Subcutaneous abdominal adipose tissue (tissue), 5 donors: ENCODE measurements around the gene BCAS3.
"Not testable (repeated sequence)": the region's sequence is repeated elsewhere in the genome, so short reads cannot be mapped to it uniquely, and the experiment has no call there.

Experiments used
- H3K27ac ChIP-seq: one replicate; pipeline ENCODE4 v1.7.0; 2013; ENCODE audit warnings: low read depth, mild to moderate bottlenecking, inconsistent platforms, low read length, moderate library complexity
- H3K27me3 ChIP-seq, 5 donors: one replicate each; pipeline ENCODE4 v1.7.0; 2013; ENCODE audit warnings: low read length in 5 of 5, inconsistent platforms in 1 of 5; ENCODE audit not compliant: control insufficient read depth in 5 of 5, insufficient read depth in 4 of 5
- H3K36me3 ChIP-seq, 5 donors: one replicate each; pipeline ENCODE4 v1.7.0; 2013; ENCODE audit warnings: low read length in 5 of 5; ENCODE audit not compliant: control insufficient read depth in 5 of 5, insufficient read depth in 5 of 5
- H3K4me1 ChIP-seq, 5 donors: one replicate each; pipeline ENCODE4 v1.7.0; 2013; ENCODE audit warnings: low read length in 5 of 5, mild to moderate bottlenecking in 3 of 5, moderate library complexity in 1 of 5; ENCODE audit not compliant: control insufficient read depth in 5 of 5, insufficient read depth in 5 of 5
- H3K4me3 ChIP-seq, 5 donors: one replicate each; pipeline ENCODE4 v1.7.0; 2013; ENCODE audit warnings: low read length in 5 of 5, low read depth in 1 of 5
- H3K9ac ChIP-seq, 5 donors: one replicate each; pipeline ENCODE4 v1.7.0; 2013; ENCODE audit warnings: low read length in 5 of 5, mild to moderate bottlenecking in 4 of 5, moderate library complexity in 3 of 5
- H3K9me3 ChIP-seq, 5 donors: one replicate each; pipeline ENCODE4 v1.7.0; 2013; ENCODE audit warnings: low read length in 5 of 5; ENCODE audit not compliant: control insufficient read depth in 5 of 5
- donor health status: healthy.
- donor health status: healthy.
- donor health status: healthy.
- donor health status: healthy.
- donor health status: healthy.

BCAS3 gene

GRCh38 chr17:60923000-60923399 is 245.3 kb downstream of the BCAS3 start:
- Histone ChIP-seq H3K27ac (no peak overlapping the region), H3K27me3 (no peaks in the 10 kb centered on the region), H3K4me3 (no peak overlapping the region), H3K9ac (no peak overlapping the region), H3K4me1 (no peaks in the 10 kb centered on the region), H3K9me3 (no peaks in the 10 kb centered on the region), H3K36me3 (peaks cover 0 to 5% (median 0%) of the 10 kb centered on the region in 5 donors)

- Histone ChIP-seq H3K9ac (no peak overlapping the region), H3K27ac (no peak overlapping the region), H3K4me3 (no peak overlapping the region), H3K4me1 (no peaks in the 10 kb centered on the region), H3K9me3 (no peaks in the 10 kb centered on the region), H3K36me3 (peaks cover 0 to 5% (median 0%) of the 10 kb centered on the region in 5 donors), H3K27me3 (no peaks in the 10 kb centered on the region)
These were observed 249.0 kb downstream of the BCAS3 start for GRCh38 chr17:60926466-60927183.

- Histone ChIP-seq H3K9ac (no peak overlapping the region), H3K4me1 (no peaks in the 10 kb centered on the region), H3K9me3 (no peaks in the 10 kb centered on the region), H3K4me3 (no peak overlapping the region), H3K27me3 (no peaks in the 10 kb centered on the region), H3K36me3 (no peaks in the 10 kb centered on the region), H3K27ac (no peak overlapping the region)
These were observed 256.1 kb downstream of the BCAS3 start for GRCh38 chr17:60933739-60934138.

GRCh38 chr17:60934723-60935122 is 257.1 kb downstream of the BCAS3 start:
- no peaks in the 10 kb centered on the region for H3K27me3 ChIP-seq
- no peak overlapping the region for H3K27ac ChIP-seq
- no peak overlapping the region for H3K9ac ChIP-seq
- H3K36me3 ChIP-seq: no peaks in the 10 kb centered on the region
- H3K4me3 ChIP-seq: no peak overlapping the region
- H3K9me3 ChIP-seq: no peaks in the 10 kb centered on the region
- no peaks in the 10 kb centered on the region for H3K4me1 ChIP-seq

GRCh38 chr17:60935991-60936390 is 258.3 kb downstream of the BCAS3 start:
- not testable (repeated sequence) for H3K9ac ChIP-seq, H3K36me3 ChIP-seq, H3K4me1 ChIP-seq, H3K27ac ChIP-seq, H3K9me3 ChIP-seq, H3K4me3 ChIP-seq, H3K27me3 ChIP-seq

- Histone ChIP-seq H3K36me3 (no peaks in the 10 kb centered on the region), H3K9ac (no peak overlapping the region)
These were observed 261.7 kb downstream of the BCAS3 start for GRCh38 chr17:60939318-60939717.

GRCh38 chr17:60941028-60941427 is 263.4 kb downstream of the BCAS3 start:
- peak overlapping the region in 2 of 5 donors; percentile 12 to 35 for H3K4me3 ChIP-seq
- no peaks in the 10 kb centered on the region for H3K36me3 ChIP-seq
- H3K9ac ChIP-seq: peak overlapping the region in 2 of 5 donors; percentile 39 to 64
- H3K27me3 ChIP-seq: no peaks in the 10 kb centered on the region
- H3K27ac ChIP-seq: no peak overlapping the region
- H3K9me3 ChIP-seq: no peaks in the 10 kb centered on the region
- peaks cover 0 to 10% (median 9%) of the 10 kb centered on the region in 5 donors for H3K4me1 ChIP-seq

More at GRCh38 chr17:60939318-60939717, 261.7 kb downstream of the BCAS3 start:
- Histone ChIP-seq H3K4me3 (no peak overlapping the region), H3K4me1 (peaks cover 0 to 10% (median 9%) of the 10 kb centered on the region in 5 donors), H3K27ac (no peak overlapping the region), H3K27me3 (no peaks in the 10 kb centered on the region), H3K9me3 (no peaks in the 10 kb centered on the region)

- Histone ChIP-seq H3K27me3 (no peaks in the 10 kb centered on the region), H3K9ac (no peak overlapping the region), H3K4me1 (peaks cover 0 to 10% (median 9%) of the 10 kb centered on the region in 5 donors), H3K4me3 (no peak overlapping the region), H3K27ac (no peak overlapping the region), H3K36me3 (no peaks in the 10 kb centered on the region), H3K9me3 (no peaks in the 10 kb centered on the region)
These were observed 263.9 kb downstream of the BCAS3 start for GRCh38 chr17:60941571-60941970.

GRCh38 chr17:60944751-60945150 is 267.1 kb downstream of the BCAS3 start:
- Histone ChIP-seq H3K9ac (no peak overlapping the region), H3K27ac (no peak overlapping the region), H3K9me3 (no peaks in the 10 kb centered on the region), H3K36me3 (peaks cover 0 to 7% (median 0%) of the 10 kb centered on the region in 5 donors), H3K4me3 (no peak overlapping the region), H3K4me1 (peaks cover 0 to 10% (median 9%) of the 10 kb centered on the region in 5 donors), H3K27me3 (no peaks in the 10 kb centered on the region)

- Histone ChIP-seq H3K27me3 (no peaks in the 10 kb centered on the region), H3K4me1 (no peaks in the 10 kb centered on the region), H3K4me3 (no peak overlapping the region), H3K36me3 (peaks cover 0 to 7% (median 0%) of the 10 kb centered on the region in 5 donors), H3K9me3 (no peaks in the 10 kb centered on the region), H3K9ac (no peak overlapping the region), H3K27ac (no peak overlapping the region)
These were observed 269.4 kb downstream of the BCAS3 start for GRCh38 chr17:60947100-60947499.
